MCF 10A (cell line): Measurements from ENCODE around the gene INSIG1. TPM values are rescaled to one million over a fixed set of nuclear protein-coding genes. Genes with fewer than 3 reads are reported as not detected.

ENCODE experiments used
- BruUV-seq: library from RNA; stranded (reverse); fragments of 400-500 nt; replicated peaks from 2 replicates; lab custom pipeline; 2021; lab: Mats Ljungman, UMichigan
- CTCF ChIA-PET: fragments of 300-600 bp; sonication (Branson Sonifier 250); formaldehyde crosslinking; extraction: SDS; loops from one replicate; lab custom pipeline; 2021; ENCODE audit warnings: antibody characterized with exemption, inconsistent platforms; lab: Yijun Ruan, JAX
- POLR2A ChIA-PET: fragments of 300-600, 350-650 bp; sonication (Branson Sonifier 250); formaldehyde crosslinking; extraction: SDS; loops from one replicate; lab custom pipeline; 2020; ENCODE audit warnings: antibody characterized with exemption, inconsistent platforms; lab: Yijun Ruan, JAX
- DNase-seq: peaks from one replicate; pipeline ENCODE4 v3.0.0-alpha.2; 2018; ENCODE audit not compliant: unreplicated experiment
- H3K27ac Mint-ChIP-seq: one replicate; pipeline ENCODE4 v1.8.0; 2022; ENCODE audit warnings: mild to moderate bottlenecking, low read depth, mixed read lengths; ENCODE audit not compliant: unreplicated experiment
- H3K27me3 Mint-ChIP-seq: one replicate; pipeline ENCODE4 v1.8.0; 2022; ENCODE audit warnings: mixed read lengths; ENCODE audit not compliant: insufficient read depth, unreplicated experiment
- H3K36me3 Mint-ChIP-seq: one replicate; pipeline ENCODE4 v1.8.0; 2022; ENCODE audit warnings: mild to moderate bottlenecking, moderate library complexity, mixed read lengths; ENCODE audit not compliant: insufficient read depth, unreplicated experiment
- H3K4me1 Mint-ChIP-seq: one replicate; pipeline ENCODE4 v1.8.0; 2022; ENCODE audit warnings: mixed read lengths; ENCODE audit not compliant: insufficient read depth, unreplicated experiment
- H3K4me3 Mint-ChIP-seq: one replicate; pipeline ENCODE4 v1.8.0; 2022; ENCODE audit warnings: mild to moderate bottlenecking, moderate library complexity, mixed read lengths; ENCODE audit not compliant: unreplicated experiment
- H3K9me3 Mint-ChIP-seq: one replicate; pipeline ENCODE4 v1.8.0; 2022; ENCODE audit warnings: mixed read lengths; ENCODE audit not compliant: unreplicated experiment
- CTCF ChIP-seq: fragments of 200-600 bp; IDR thresholded peaks from one replicate; pipeline ENCODE4 v1.8.0; 2022; ENCODE audit warnings: antibody characterized with exemption, mild to moderate bottlenecking; ENCODE audit not compliant: unreplicated experiment
- intact Hi-C: fragments of 100-400 bp; cut with micrococcal nuclease; formaldehyde crosslinking; loops from 2 replicates; pipeline ENCODE4 v1.14.1; 2022
- total RNA-seq: library from RNA; stranded (reverse); gene quantifications from 2 replicates; pipeline ENCODE4 v1.2.3, GENCODE V29; 2022

The INSIG1 gene
- total RNA-seq, 1 experiment from 2014 or later = 11.2 TPM

- Mint-ChIP-seq H3K36me3 (peaks cover 6% of the 10 kb centered on the region), H3K4me1 (no peaks in the 10 kb centered on the region), H3K9me3 (no peaks in the 10 kb centered on the region), H3K27ac (no peak overlapping the region), H3K27me3 (no peaks in the 10 kb centered on the region), H3K4me3 (no peak overlapping the region)
- intact Hi-C loops = no loop called here
- no peak for DNase-seq
- ChIA-PET POLR2A (interaction anchor here (0.5 to 1.5 kb wide), 2 partner anchors 11 to 828 kb away, joined by 3 to 7 read pairs; no protein-coding TSS in a partner anchor), CTCF (interaction anchor here (0.6 kb wide), 1 partner anchor 39 kb away, joined by 5 read pairs; no protein-coding TSS in a partner anchor)
- TF ChIP-seq CTCF = no peak
- BruUV-seq = no TSS peak
These were observed 28.6 kb upstream of the INSIG1 start for GRCh38 chr7:155268921-155269650.

GRCh38 chr7:155269766-155270585 is 27.7 kb upstream of the INSIG1 start:
- H3K9me3 Mint-ChIP-seq = no peaks in the 10 kb centered on the region
- H3K4me3 Mint-ChIP-seq = no peak overlapping the region
- BruUV-seq = no TSS peak
- TF ChIP-seq CTCF = no peak
- ChIA-PET POLR2A (interaction anchor here (0.5 to 1.5 kb wide), 2 partner anchors 12 to 828 kb away, joined by 3 to 7 read pairs; no protein-coding TSS in a partner anchor), CTCF (no interaction called here)
- H3K27me3 Mint-ChIP-seq = no peaks in the 10 kb centered on the region
- intact Hi-C loops = no loop called here
- peaks cover 6% of the 10 kb centered on the region for H3K36me3 Mint-ChIP-seq
- no peak overlapping the region for H3K27ac Mint-ChIP-seq
- peak; percentile 89 for DNase-seq
- H3K4me1 Mint-ChIP-seq = no peaks in the 10 kb centered on the region

GRCh38 chr7:155270861-155271260 is 26.8 kb upstream of the INSIG1 start:
- DNase-seq = no peak
- ChIA-PET POLR2A (no interaction called here), CTCF (interaction anchor here (0.6 kb wide), 1 partner anchor 73 kb away, joined by 3 read pairs; no protein-coding TSS in a partner anchor)
- no peak overlapping the region for H3K27ac Mint-ChIP-seq
- H3K9me3 Mint-ChIP-seq = no peaks in the 10 kb centered on the region
- intact Hi-C loops = no loop called here
- H3K27me3 Mint-ChIP-seq = no peaks in the 10 kb centered on the region
- no peaks in the 10 kb centered on the region for H3K4me1 Mint-ChIP-seq
- no peak for TF ChIP-seq CTCF
- H3K36me3 Mint-ChIP-seq = peaks cover 6% of the 10 kb centered on the region
- no peak overlapping the region for H3K4me3 Mint-ChIP-seq
- no TSS peak for BruUV-seq
